GM18858 (cell line): Measurements from ENCODE around the gene EFHB.
"Not testable (repeated sequence)": the region's sequence is repeated elsewhere in the genome, so short reads cannot be mapped to it uniquely, and the experiment has no call there.

ENCODE experiments used
- ATAC-seq: cut with Tn5 transposase; IDR thresholded peaks from one replicate; pipeline ENCODE4 v1.9.1; 2021; ENCODE audit not compliant: unreplicated experiment

EFHB gene

GRCh38 chr3:19931180-19931692, 2.8 kb downstream of the EFHB start:
- peak; percentile 83 for ATAC-seq

- ATAC-seq: no peak
These were observed 13.5 kb downstream of the EFHB start for GRCh38 chr3:19920401-19921080.

- ATAC-seq: no peak
These were observed 16.9 kb downstream of the EFHB start for GRCh38 chr3:19917167-19917566.

GRCh38 chr3:19911452-19911851, 22.6 kb downstream of the EFHB start:
- no peak for ATAC-seq

- ATAC-seq: no peak
These were observed 26.5 kb downstream of the EFHB start for GRCh38 chr3:19907523-19907922.

GRCh38 chr3:19903649-19904048, 30.4 kb downstream of the EFHB start:
- no peak for ATAC-seq

- no peak for ATAC-seq
These were observed 32.1 kb downstream of the EFHB start for GRCh38 chr3:19901918-19902317.

- no peak for ATAC-seq
These were observed 32.7 kb downstream of the EFHB start for GRCh38 chr3:19901337-19901736.

- ATAC-seq: not testable (repeated sequence)
These were observed 34.2 kb downstream of the EFHB start for GRCh38 chr3:19899833-19900232.

GRCh38 chr3:19899264-19899663, 34.8 kb downstream of the EFHB start:
- ATAC-seq: no peak

GRCh38 chr3:19898721-19899120, 35.3 kb downstream of the EFHB start:
- ATAC-seq: no peak

- no peak for ATAC-seq
These were observed 42.3 kb downstream of the EFHB start for GRCh38 chr3:19891740-19892139.

- ATAC-seq: no peak
These were observed 45.4 kb downstream of the EFHB start for GRCh38 chr3:19888428-19889152.

- not testable (repeated sequence) for ATAC-seq
These were observed 46.9 kb downstream of the EFHB start for GRCh38 chr3:19887122-19887521.

- no peak for ATAC-seq
These were observed 47.6 kb downstream of the EFHB start for GRCh38 chr3:19886404-19886803.

- ATAC-seq: no peak
These were observed 48.5 kb downstream of the EFHB start for GRCh38 chr3:19885468-19885867.

- ATAC-seq: no peak
These were observed 52.2 kb downstream of the EFHB start for GRCh38 chr3:19881852-19882251.

GRCh38 chr3:19881036-19881435, 53.0 kb downstream of the EFHB start:
- no peak for ATAC-seq

GRCh38 chr3:19877656-19878055, 56.4 kb downstream of the EFHB start:
- ATAC-seq: no peak

- ATAC-seq: peak; percentile 88
These were observed 67.2 kb downstream of the EFHB start for GRCh38 chr3:19866751-19867347.

- not testable (repeated sequence) for ATAC-seq
These were observed 78.7 kb downstream of the EFHB start for GRCh38 chr3:19855318-19855717.

- ATAC-seq: not testable (repeated sequence)
These were observed 87.4 kb downstream of the EFHB start for GRCh38 chr3:19846609-19847008.
